Measurements from ENCODE around the gene KCNQ5. TPM values are rescaled to one million over a fixed set of nuclear protein-coding genes. Genes with fewer than 3 reads are reported as not detected.
A peak's percentile ranks its signal among the peaks of the same experiment; 100 is the strongest.

Gene KCNQ5
- total RNA-seq, 1 donor from 2014 or later, result not detected

DNA sequence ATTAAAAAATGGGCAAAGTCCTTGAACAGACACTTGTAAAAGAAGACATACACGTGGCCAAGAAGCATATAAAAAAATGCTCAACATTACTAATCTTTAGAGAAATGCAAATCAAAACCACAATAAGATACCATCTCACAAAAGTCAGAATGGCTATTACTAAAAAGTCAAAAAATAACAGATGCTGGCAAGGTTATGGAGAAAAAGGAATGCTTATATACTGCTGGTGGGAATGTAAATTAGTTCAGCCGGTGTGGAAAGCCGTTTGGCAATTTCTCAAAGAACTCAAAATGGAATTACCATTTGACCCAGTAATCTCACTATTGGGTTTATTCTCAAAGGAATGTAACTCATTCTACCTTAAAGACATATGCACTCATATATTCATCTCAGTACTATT, 436.9 kb downstream of the KCNQ5 start:
- no peaks in the 10 kb centered on the region for H4K20me1 ChIP-seq (ENCODE audit: low read depth)
- no peak overlapping the region for H3K4me3 ChIP-seq
- H3K4me2 ChIP-seq, result no peak overlapping the region
- no peak for DNase-seq (ENCODE audit: low spot score)
- no peaks in the 10 kb centered on the region for H3K79me2 ChIP-seq (ENCODE audit: low read depth)
- peaks cover 8% of the 10 kb centered on the region for H3K4me1 Mint-ChIP-seq
- H3K9me3 Mint-ChIP-seq, result peaks cover 2% of the 10 kb centered on the region
- no peak overlapping the region for H3K9ac ChIP-seq
- TF ChIP-seq, protein P1, sequence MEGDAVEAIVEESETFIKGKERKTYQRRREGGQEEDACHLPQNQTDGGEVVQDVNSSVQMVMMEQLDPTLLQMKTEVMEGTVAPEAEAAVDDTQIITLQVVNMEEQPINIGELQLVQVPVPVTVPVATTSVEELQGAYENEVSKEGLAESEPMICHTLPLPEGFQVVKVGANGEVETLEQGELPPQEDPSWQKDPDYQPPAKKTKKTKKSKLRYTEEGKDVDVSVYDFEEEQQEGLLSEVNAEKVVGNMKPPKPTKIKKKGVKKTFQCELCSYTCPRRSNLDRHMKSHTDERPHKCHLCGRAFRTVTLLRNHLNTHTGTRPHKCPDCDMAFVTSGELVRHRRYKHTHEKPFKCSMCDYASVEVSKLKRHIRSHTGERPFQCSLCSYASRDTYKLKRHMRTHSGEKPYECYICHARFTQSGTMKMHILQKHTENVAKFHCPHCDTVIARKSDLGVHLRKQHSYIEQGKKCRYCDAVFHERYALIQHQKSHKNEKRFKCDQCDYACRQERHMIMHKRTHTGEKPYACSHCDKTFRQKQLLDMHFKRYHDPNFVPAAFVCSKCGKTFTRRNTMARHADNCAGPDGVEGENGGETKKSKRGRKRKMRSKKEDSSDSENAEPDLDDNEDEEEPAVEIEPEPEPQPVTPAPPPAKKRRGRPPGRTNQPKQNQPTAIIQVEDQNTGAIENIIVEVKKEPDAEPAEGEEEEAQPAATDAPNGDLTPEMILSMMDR (IDR thresholded peaks at IDR 0.05), result no peak
- TF ChIP-seq EZH2 (IDR thresholded peaks at IDR 0.05) (no peak), EZH2phosphoT487 (IDR thresholded peaks at IDR 0.05) (no peak)
- no peaks in the 10 kb centered on the region for H3K27me3 Mint-ChIP-seq (ENCODE audit: insufficient read depth, low read depth)
- H3K27ac Mint-ChIP-seq, result no peak overlapping the region
- H3F3A ChIP-seq (ENCODE audit: low read depth), result no peaks in the 10 kb centered on the region
- no peaks in the 10 kb centered on the region for H3K4me1 ChIP-seq
- H3K4me3 Mint-ChIP-seq, result no peak overlapping the region
- H3K36me3 Mint-ChIP-seq, result no peaks in the 10 kb centered on the region
- no peaks in the 10 kb centered on the region for H3K27me3 ChIP-seq
- H2AFZ ChIP-seq (replicated peaks), result no peak overlapping the region
- H3K27ac ChIP-seq, result no peak overlapping the region
- no peaks in the 10 kb centered on the region for H3K9me3 ChIP-seq (ENCODE audit: low read depth)
- no peaks in the 10 kb centered on the region for H3K36me3 ChIP-seq

DNA sequence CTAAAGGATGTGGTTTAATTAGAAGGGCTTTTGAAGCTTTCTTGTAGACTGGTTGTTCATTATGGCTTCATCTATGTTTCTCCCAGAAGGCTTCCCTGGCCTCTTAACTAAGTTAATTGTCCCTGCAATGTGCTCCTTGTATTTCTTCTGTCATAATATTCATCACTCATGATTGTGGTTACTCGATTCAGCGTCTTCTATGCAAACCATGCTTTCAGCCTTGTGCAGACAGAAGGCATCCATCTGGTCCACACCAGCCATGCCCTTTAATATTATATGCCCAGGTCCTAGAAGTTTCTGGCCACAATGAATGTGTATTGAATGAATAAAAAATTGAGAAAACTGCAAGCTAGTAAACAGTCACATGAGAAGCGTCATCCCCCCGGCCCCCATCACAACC, 440.3 kb downstream of the KCNQ5 start:
- no peaks in the 10 kb centered on the region for H4K20me1 ChIP-seq (ENCODE audit: low read depth)
- H3K27me3 Mint-ChIP-seq (ENCODE audit: insufficient read depth, low read depth), result no peaks in the 10 kb centered on the region

DNA sequence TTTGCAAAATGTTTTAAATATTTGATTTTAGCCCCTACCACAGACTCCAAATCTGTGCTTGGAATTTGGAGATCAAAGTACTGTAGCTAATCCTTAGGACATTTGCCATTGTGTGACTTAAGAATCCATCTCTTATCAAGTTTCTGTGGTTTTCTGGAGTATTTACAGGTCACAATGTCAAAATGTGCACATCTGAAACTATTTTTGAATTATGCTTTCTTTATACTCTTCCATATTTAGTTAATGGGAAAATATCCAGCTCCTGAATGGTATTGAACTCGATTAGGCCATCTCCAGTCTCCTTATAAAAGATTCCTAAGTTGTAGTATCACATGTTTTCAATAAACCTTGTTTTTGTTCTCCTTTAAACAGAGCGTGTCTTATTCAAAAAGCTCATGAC, 441.0 kb downstream of the KCNQ5 start:
- H3K4me2 ChIP-seq, result no peak overlapping the region
- no peak overlapping the region for H3K27ac ChIP-seq
- H2AFZ ChIP-seq (replicated peaks), result peak overlapping the region; percentile 26
- DNase-seq (ENCODE audit: low spot score), result no peak
- no peaks in the 10 kb centered on the region for H3K9me3 ChIP-seq (ENCODE audit: low read depth)
- no peaks in the 10 kb centered on the region for H3K27me3 Mint-ChIP-seq (ENCODE audit: insufficient read depth, low read depth)
- no peaks in the 10 kb centered on the region for H3K4me1 ChIP-seq
- no peak overlapping the region for H3K4me3 Mint-ChIP-seq
- H4K20me1 ChIP-seq (ENCODE audit: low read depth), result no peaks in the 10 kb centered on the region
- H3K36me3 ChIP-seq, result no peaks in the 10 kb centered on the region
- H3F3A ChIP-seq (ENCODE audit: low read depth), result no peaks in the 10 kb centered on the region
- H3K4me1 Mint-ChIP-seq, result peaks cover 8% of the 10 kb centered on the region
- H3K36me3 Mint-ChIP-seq, result no peaks in the 10 kb centered on the region
- peaks cover 2% of the 10 kb centered on the region for H3K9me3 Mint-ChIP-seq
- H3K4me3 ChIP-seq, result no peak overlapping the region
- TF ChIP-seq EZH2 (IDR thresholded peaks at IDR 0.05), result no peak
- TF ChIP-seq, protein P1 (IDR thresholded peaks at IDR 0.05), result no peak
- no peak for TF ChIP-seq EZH2phosphoT487 (IDR thresholded peaks at IDR 0.05)
- no peaks in the 10 kb centered on the region for H3K27me3 ChIP-seq
- H3K9ac ChIP-seq, result no peak overlapping the region
- no peak overlapping the region for H3K27ac Mint-ChIP-seq
- H3K79me2 ChIP-seq (ENCODE audit: low read depth), result no peaks in the 10 kb centered on the region

More for the DNA sequence above, 440.3 kb downstream of the KCNQ5 start:
- Mint-ChIP-seq H3K27ac (no peak overlapping the region), H3K4me1 (peaks cover 8% of the 10 kb centered on the region), H3K9me3 (peaks cover 2% of the 10 kb centered on the region), H3K4me3 (no peak overlapping the region), H3K36me3 (no peaks in the 10 kb centered on the region)
- Histone ChIP-seq H3K27me3 (no peaks in the 10 kb centered on the region), H3K4me2 (no peak overlapping the region), H3K27ac (no peak overlapping the region), H2AFZ (replicated peaks) (no peak overlapping the region), H3F3A (ENCODE audit: low read depth) (no peaks in the 10 kb centered on the region), H3K36me3 (no peaks in the 10 kb centered on the region), H3K9ac (no peak overlapping the region), H3K4me3 (no peak overlapping the region), H3K9me3 (ENCODE audit: low read depth) (no peaks in the 10 kb centered on the region), H3K4me1 (no peaks in the 10 kb centered on the region), H3K79me2 (ENCODE audit: low read depth) (no peaks in the 10 kb centered on the region)
- no peak for TF ChIP-seq EZH2 (IDR thresholded peaks at IDR 0.05)
- no peak for TF ChIP-seq EZH2phosphoT487 (IDR thresholded peaks at IDR 0.05)
- TF ChIP-seq, protein P1 (IDR thresholded peaks at IDR 0.05), result no peak
- DNase-seq (ENCODE audit: low spot score), result no peak
